GM18526 (cell line): ENCODE results near the gene PPM1G.

Source experiments
- POLR2A ChIP-seq: IDR thresholded peaks from 3 replicates; pipeline ENCODE4 v1.6.1; 2011; ENCODE audit not compliant: insufficient read length; ENCODE audit errors: extremely low read depth

Gene PPM1G

DNA sequence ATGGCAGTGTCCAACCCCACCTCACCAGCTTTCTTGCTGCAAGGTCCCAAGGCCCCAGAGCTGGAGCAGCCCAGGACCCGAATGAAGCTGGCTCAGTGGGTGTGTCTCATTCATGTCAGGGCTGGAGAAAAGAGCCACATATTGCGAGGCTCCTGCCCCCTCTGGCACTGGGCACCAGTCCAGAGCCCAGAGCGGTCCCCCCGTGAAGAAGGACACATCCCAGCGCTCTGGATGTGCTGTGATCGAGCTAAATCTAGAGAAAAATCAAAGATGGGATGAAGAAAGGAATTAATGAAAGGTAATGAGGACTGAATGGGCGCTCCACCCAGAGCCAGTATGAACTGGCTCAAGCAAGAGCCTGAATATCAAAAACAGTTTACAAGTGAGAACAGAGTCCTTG lies 73.2 kb downstream of the PPM1G start:
- no peak for TF ChIP-seq POLR2A

DNA sequence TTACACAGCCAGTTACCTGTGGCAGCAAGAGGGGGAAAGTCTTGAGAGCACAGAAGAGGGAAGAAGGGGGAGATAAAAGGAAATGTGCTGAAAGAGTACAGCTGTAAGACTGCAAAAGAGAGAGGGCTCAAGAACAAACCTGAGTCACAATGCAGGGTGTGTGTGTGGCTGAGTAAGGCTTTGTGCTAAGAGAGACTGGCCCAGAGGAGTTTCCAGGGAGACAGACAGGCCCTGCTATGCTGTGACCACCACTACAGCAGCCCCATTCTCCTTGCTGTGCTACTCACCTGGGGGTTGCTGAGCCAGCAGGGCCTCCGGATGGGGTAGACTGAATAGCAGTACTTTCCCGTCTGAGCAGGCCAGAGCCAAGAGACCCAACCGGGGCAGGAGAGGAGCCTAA lies 74.1 kb downstream of the PPM1G start:
- TF ChIP-seq POLR2A = no peak
